ENCODE data around the gene RASGRP2.

Gene RASGRP2

DNA sequence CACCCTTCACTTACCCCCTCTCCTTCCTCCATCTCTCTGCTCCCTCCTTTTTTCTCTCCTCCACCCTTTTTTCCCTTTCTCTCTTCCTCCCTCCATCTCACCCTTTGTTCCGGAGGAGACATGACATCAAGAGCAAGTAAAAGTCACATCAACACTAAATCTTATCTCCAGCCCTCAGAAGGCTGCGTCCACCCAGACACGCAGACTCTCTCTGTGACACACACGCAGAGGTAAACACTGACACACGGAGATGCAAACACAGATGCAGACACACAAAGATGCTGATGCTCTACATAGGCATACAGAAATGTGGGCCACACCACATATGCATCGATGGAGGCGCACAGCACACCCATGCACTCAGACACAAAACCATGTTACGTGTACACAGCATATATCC, 47.9 kb downstream of the RASGRP2 start:
- H2AFZ ChIP-seq: no peak overlapping the region
- H3K27ac ChIP-seq: no peak overlapping the region
- TF ChIP-seq CTCF (IDR thresholded peaks at IDR 0.05): no peak
- H3K9ac ChIP-seq: no peak overlapping the region
- no peaks in the 10 kb centered on the region for H3K36me3 ChIP-seq (ENCODE audit: control insufficient read depth, insufficient read depth, low read length)
- no peak overlapping the region for H3K4me2 ChIP-seq (ENCODE audit: low read length)
- no peaks in the 10 kb centered on the region for H3K9me3 ChIP-seq (ENCODE audit: control insufficient read depth, low read length)
- H3K4me3 ChIP-seq (ENCODE audit: low read depth, low read length): no peak overlapping the region
- H3K27me3 ChIP-seq (ENCODE audit: control insufficient read depth, insufficient read depth, low read length): no peaks in the 10 kb centered on the region
- no peaks in the 10 kb centered on the region for H3K79me2 ChIP-seq
- no peaks in the 10 kb centered on the region for H3K4me1 ChIP-seq

DNA sequence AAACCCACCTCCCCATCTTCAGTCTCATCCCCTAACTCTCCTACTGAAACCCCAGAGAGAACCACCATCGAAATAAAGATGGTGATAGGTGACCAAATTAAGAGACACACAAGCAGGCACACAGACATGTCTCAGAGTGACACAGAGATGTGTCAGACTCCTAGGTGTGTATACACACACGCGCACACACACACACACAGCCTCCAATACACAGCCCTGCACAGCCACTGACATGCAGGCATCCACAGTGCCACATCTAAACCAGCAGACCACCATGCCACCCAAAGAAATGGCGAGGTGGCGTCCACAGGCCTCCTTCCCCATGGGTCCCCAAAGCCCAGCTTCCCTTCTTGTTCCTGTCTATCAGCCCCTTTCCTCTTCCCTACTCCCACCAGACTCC, 48.4 kb downstream of the RASGRP2 start:
- Histone ChIP-seq H3K4me3 (ENCODE audit: low read depth, low read length) (no peak overlapping the region), H3K27me3 (ENCODE audit: control insufficient read depth, insufficient read depth, low read length) (no peaks in the 10 kb centered on the region), H2AFZ (no peak overlapping the region), H3K9me3 (ENCODE audit: control insufficient read depth, low read length) (no peaks in the 10 kb centered on the region), H3K4me1 (no peaks in the 10 kb centered on the region), H3K9ac (no peak overlapping the region), H3K27ac (no peak overlapping the region), H3K36me3 (ENCODE audit: control insufficient read depth, insufficient read depth, low read length) (no peaks in the 10 kb centered on the region), H3K79me2 (no peaks in the 10 kb centered on the region), H3K4me2 (ENCODE audit: low read length) (no peak overlapping the region)
- no peak for TF ChIP-seq CTCF (IDR thresholded peaks at IDR 0.05)

DNA sequence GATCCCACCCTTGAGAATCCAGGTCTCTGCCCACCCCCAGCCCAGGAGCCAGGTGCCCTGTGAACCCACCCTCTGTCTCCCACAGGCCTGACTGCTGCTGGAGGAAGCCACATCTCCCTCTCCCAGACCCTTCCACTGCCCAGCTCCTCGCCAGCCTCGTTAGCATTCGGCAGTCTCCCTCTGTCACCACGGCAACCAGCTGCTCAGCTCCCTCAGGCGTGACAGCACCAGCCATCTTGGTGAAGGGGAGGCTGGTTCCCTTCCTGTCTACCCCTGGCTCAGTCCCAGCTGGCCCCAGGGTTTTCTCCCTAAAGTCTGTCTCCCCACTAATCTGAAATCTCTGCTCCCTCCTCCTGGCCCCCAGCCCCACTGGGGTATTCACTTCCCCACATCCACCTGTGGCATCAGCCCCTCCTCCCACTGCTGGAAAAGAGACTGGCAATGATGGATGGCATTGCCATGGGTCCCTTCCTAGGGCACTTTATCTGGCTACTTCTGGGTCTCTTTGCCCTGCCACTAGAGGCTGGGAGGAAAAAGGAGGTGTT, 49.0 kb downstream of the RASGRP2 start:
- Histone ChIP-seq H3K4me3 (ENCODE audit: low read depth, low read length) (no peak overlapping the region), H3K9ac (no peak overlapping the region), H3K36me3 (ENCODE audit: control insufficient read depth, insufficient read depth, low read length) (no peaks in the 10 kb centered on the region), H3K4me1 (no peaks in the 10 kb centered on the region), H2AFZ (no peak overlapping the region), H3K9me3 (ENCODE audit: control insufficient read depth, low read length) (no peaks in the 10 kb centered on the region), H3K79me2 (no peaks in the 10 kb centered on the region), H3K4me2 (ENCODE audit: low read length) (no peak overlapping the region), H3K27ac (no peak overlapping the region), H3K27me3 (ENCODE audit: control insufficient read depth, insufficient read depth, low read length) (no peaks in the 10 kb centered on the region)
- no peak for TF ChIP-seq CTCF (IDR thresholded peaks at IDR 0.05)

DNA sequence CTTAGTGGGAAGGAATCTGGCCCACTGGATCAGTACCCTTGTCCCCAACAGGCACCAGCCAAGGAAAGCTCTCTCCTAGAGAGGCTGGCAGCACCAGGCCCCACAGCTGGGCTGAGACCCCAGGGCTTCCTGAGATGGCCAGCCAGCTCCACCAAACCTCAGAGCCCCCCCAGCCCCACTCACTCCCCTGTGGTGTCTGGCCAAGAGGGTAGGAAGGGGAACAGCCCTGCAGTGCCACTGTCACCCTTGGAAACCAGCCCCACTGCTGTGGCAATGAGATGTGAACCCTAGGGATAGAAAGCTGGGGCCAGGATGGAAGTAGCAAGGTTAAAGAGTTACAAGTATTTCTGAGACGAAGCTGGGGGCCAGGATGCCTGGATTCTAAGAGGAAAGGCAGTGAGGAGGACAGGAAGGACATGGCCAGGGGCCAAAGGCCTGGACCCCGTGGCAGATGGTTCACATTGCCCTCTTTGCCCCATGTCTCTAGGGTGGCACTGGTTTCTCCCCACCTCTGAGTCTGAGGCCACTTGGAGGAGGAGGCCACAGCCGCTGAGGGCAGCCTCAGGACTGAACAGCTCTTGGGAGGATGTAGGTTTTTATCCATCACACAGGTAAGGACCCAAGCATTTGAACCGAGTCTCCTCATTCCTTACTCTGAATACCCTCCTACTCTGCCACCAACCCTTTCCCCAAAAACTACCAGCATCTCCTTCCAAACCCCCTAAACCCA, 49.8 kb downstream of the RASGRP2 start:
- H3K4me1 ChIP-seq: no peaks in the 10 kb centered on the region
- H3K9ac ChIP-seq: no peak overlapping the region
- H3K4me3 ChIP-seq (ENCODE audit: low read depth, low read length): no peak overlapping the region
- H3K36me3 ChIP-seq (ENCODE audit: control insufficient read depth, insufficient read depth, low read length): no peaks in the 10 kb centered on the region
- no peak overlapping the region for H2AFZ ChIP-seq
- H3K4me2 ChIP-seq (ENCODE audit: low read length): no peak overlapping the region
- TF ChIP-seq CTCF (IDR thresholded peaks at IDR 0.05): no peak
- H3K27ac ChIP-seq: no peak overlapping the region
- no peaks in the 10 kb centered on the region for H3K27me3 ChIP-seq (ENCODE audit: control insufficient read depth, insufficient read depth, low read length)
- H3K79me2 ChIP-seq: no peaks in the 10 kb centered on the region
- no peaks in the 10 kb centered on the region for H3K9me3 ChIP-seq (ENCODE audit: control insufficient read depth, low read length)
